ENCODE results near the gene RPS13. TPM values are rescaled to one million over a fixed set of nuclear protein-coding genes. Genes with fewer than 3 reads are reported as not detected.
"Not testable (repeated sequence)": the region's sequence is repeated elsewhere in the genome, so short reads cannot be mapped to it uniquely, and the experiment has no call there.

Gene RPS13
- polyA plus RNA-seq, 1 donor (not counting 4 experiments of a cell fraction or from before 2014, with no cell fraction given) = 1,288 TPM

GRCh38 chr11:17063171-17064002, 14.1 kb downstream of the RPS13 start:
- FAIRE-seq = no peak

GRCh38 chr11:17051146-17051545, 26.3 kb downstream of the RPS13 start:
- H3K27ac ChIP-seq (ENCODE audit: control insufficient read depth, insufficient read depth, low read length); H3K79me2 ChIP-seq (ENCODE audit: control insufficient read depth, insufficient read depth, low read length); dilution Hi-C loops (cut with MboI; ENCODE audit: extremely low pct_ligation_motif_present, low sequenced_read_pairs): not testable (repeated sequence)

More at GRCh38 chr11:17063171-17064002, 14.1 kb downstream of the RPS13 start:
- Histone ChIP-seq H3K9me3 (ENCODE audit: control insufficient read depth, low read depth, low read length) (no peaks in the 10 kb centered on the region), H3K9ac (ENCODE audit: control insufficient read depth, extremely low read depth, insufficient read depth, low read length) (no peak overlapping the region), H4K20me1 (ENCODE audit: control insufficient read depth, extremely low read depth, insufficient read depth, low read length) (no peaks in the 10 kb centered on the region), H3K36me3 (ENCODE audit: control insufficient read depth in 2 of 2, extremely low read depth in 1 of 2, insufficient read depth in 2 of 2, low read length in 2 of 2) (no peaks in the 10 kb centered on the region), H3K9me1 (ENCODE audit: control insufficient read depth, extremely low read depth, insufficient read depth, low read length) (no peaks in the 10 kb centered on the region), H3K79me2 (ENCODE audit: control insufficient read depth, insufficient read depth, low read length) (no peaks in the 10 kb centered on the region), H3K4me3 (ENCODE audit: control insufficient read depth in 2 of 3, extremely low read depth in 1 of 3, insufficient read depth in 2 of 3, low read depth in 1 of 3, low read length in 3 of 3) (no peak overlapping the region), H2AFZ (ENCODE audit: control insufficient read depth, low read length) (no peak overlapping the region), H3K27me3 (ENCODE audit: control insufficient read depth, extremely low read depth, insufficient read depth, low read length) (no peaks in the 10 kb centered on the region), H3K27ac (ENCODE audit: control insufficient read depth, insufficient read depth, low read length) (no peak overlapping the region), H3K4me1 (ENCODE audit: control insufficient read depth, extremely low read depth, insufficient read depth, low read length) (no peaks in the 10 kb centered on the region), H3K4me2 (ENCODE audit: control insufficient read depth, extremely low read depth, insufficient read depth, low read depth, low read length) (no peak overlapping the region)
- no peak for TF ChIP-seq EZH2 (IDR thresholded peaks at IDR 0.05; ENCODE audit: low read length)
- peak; percentile 73 to 88 (median 81) for TF ChIP-seq CTCF (optimal IDR thresholded peaks at IDR 0.05 in 1 of 3, IDR thresholded peaks at IDR 0.05 in 1 of 3, conservative IDR thresholded peaks at IDR 0.05 in 1 of 3; ENCODE audit: extremely low read depth in 1 of 3, insufficient read depth in 2 of 3, low read length in 3 of 3)
- DNase-seq (ENCODE audit: low read depth, low spot score) = no peak
- dilution Hi-C loops (cut with MboI; ENCODE audit: extremely low pct_ligation_motif_present, low sequenced_read_pairs) = no loop called here

GRCh38 chr11:17048491-17048890, 29.0 kb downstream of the RPS13 start:
- H3K27ac ChIP-seq (ENCODE audit: control insufficient read depth, insufficient read depth, low read length); FAIRE-seq; DNase-seq (ENCODE audit: low read depth, low spot score): not testable (repeated sequence)

More at GRCh38 chr11:17051146-17051545, 26.3 kb downstream of the RPS13 start:
- H3K27me3 ChIP-seq (ENCODE audit: control insufficient read depth, extremely low read depth, insufficient read depth, low read length); H3K4me3 ChIP-seq (ENCODE audit: control insufficient read depth in 2 of 3, extremely low read depth in 1 of 3, insufficient read depth in 2 of 3, low read depth in 1 of 3, low read length in 3 of 3); FAIRE-seq; H2AFZ ChIP-seq (ENCODE audit: control insufficient read depth, low read length); DNase-seq (ENCODE audit: low read depth, low spot score); H3K4me2 ChIP-seq (ENCODE audit: control insufficient read depth, extremely low read depth, insufficient read depth, low read depth, low read length); H3K4me1 ChIP-seq (ENCODE audit: control insufficient read depth, extremely low read depth, insufficient read depth, low read length); H4K20me1 ChIP-seq (ENCODE audit: control insufficient read depth, extremely low read depth, insufficient read depth, low read length); H3K36me3 ChIP-seq (ENCODE audit: control insufficient read depth in 2 of 2, extremely low read depth in 1 of 2, insufficient read depth in 2 of 2, low read length in 2 of 2); H3K9me3 ChIP-seq (ENCODE audit: control insufficient read depth, low read depth, low read length); H3K9me1 ChIP-seq (ENCODE audit: control insufficient read depth, extremely low read depth, insufficient read depth, low read length); H3K9ac ChIP-seq (ENCODE audit: control insufficient read depth, extremely low read depth, insufficient read depth, low read length): not testable (repeated sequence)

More at GRCh38 chr11:17048491-17048890, 29.0 kb downstream of the RPS13 start:
- H3K36me3 ChIP-seq (ENCODE audit: control insufficient read depth in 2 of 2, extremely low read depth in 1 of 2, insufficient read depth in 2 of 2, low read length in 2 of 2); H3K9ac ChIP-seq (ENCODE audit: control insufficient read depth, extremely low read depth, insufficient read depth, low read length); H3K4me3 ChIP-seq (ENCODE audit: control insufficient read depth in 2 of 3, extremely low read depth in 1 of 3, insufficient read depth in 2 of 3, low read depth in 1 of 3, low read length in 3 of 3); H4K20me1 ChIP-seq (ENCODE audit: control insufficient read depth, extremely low read depth, insufficient read depth, low read length); dilution Hi-C loops (cut with MboI; ENCODE audit: extremely low pct_ligation_motif_present, low sequenced_read_pairs); H3K9me1 ChIP-seq (ENCODE audit: control insufficient read depth, extremely low read depth, insufficient read depth, low read length); H3K4me1 ChIP-seq (ENCODE audit: control insufficient read depth, extremely low read depth, insufficient read depth, low read length); H3K27me3 ChIP-seq (ENCODE audit: control insufficient read depth, extremely low read depth, insufficient read depth, low read length); H3K79me2 ChIP-seq (ENCODE audit: control insufficient read depth, insufficient read depth, low read length); H3K4me2 ChIP-seq (ENCODE audit: control insufficient read depth, extremely low read depth, insufficient read depth, low read depth, low read length); H3K9me3 ChIP-seq (ENCODE audit: control insufficient read depth, low read depth, low read length); H2AFZ ChIP-seq (ENCODE audit: control insufficient read depth, low read length): not testable (repeated sequence)
